ENCODE results near the gene MSMO1.

The MSMO1 gene

GRCh38 chr4:165345666-165346417, 18.4 kb downstream of the MSMO1 start:
- Histone ChIP-seq H3K36me3 (ENCODE audit: low read length) (peaks cover 21% of the 10 kb centered on the region), H3K9ac (ENCODE audit: low read length) (no peak overlapping the region), H3K27ac (ENCODE audit: low read depth, low read length) (no peak overlapping the region), H4K20me1 (ENCODE audit: low read depth, low read length) (peaks cover 10% of the 10 kb centered on the region), H3K4me2 (ENCODE audit: low read depth, low read length, poor library complexity, severe bottlenecking) (no peak overlapping the region), H3K27me3 (ENCODE audit: low read length) (no peaks in the 10 kb centered on the region), H3K79me2 (ENCODE audit: insufficient read depth, low read length) (no peaks in the 10 kb centered on the region), H2AFZ (ENCODE audit: low read depth, low read length, severe bottlenecking) (no peak overlapping the region), H3K9me2 (replicated peaks; ENCODE audit: insufficient read depth, low read length) (no peaks in the 10 kb centered on the region), H3K4me3 (ENCODE audit: insufficient read depth, low read length, poor library complexity, severe bottlenecking) (no peak overlapping the region), H3K9me3 (ENCODE audit: insufficient read depth, low read length) (no peaks in the 10 kb centered on the region), H3F3A (ENCODE audit: insufficient read depth) (peaks cover 31% of the 10 kb centered on the region; the same call in 1 of the 2 replicates)
- no peak for TF ChIP-seq CTCF (IDR thresholded peaks at IDR 0.05; ENCODE audit: insufficient read depth, low read length, poor library complexity, severe bottlenecking)
- TF ChIP-seq EZH2phosphoT487 (conservative IDR thresholded peaks at IDR 0.05; ENCODE audit: low read length): no peak

GRCh38 chr4:165347647-165348569, 20.4 kb downstream of the MSMO1 start:
- Histone ChIP-seq H3K4me2 (ENCODE audit: low read depth, low read length, poor library complexity, severe bottlenecking) (no peak overlapping the region), H3K9me2 (replicated peaks; ENCODE audit: insufficient read depth, low read length) (no peaks in the 10 kb centered on the region), H4K20me1 (ENCODE audit: low read depth, low read length) (no peaks in the 10 kb centered on the region), H2AFZ (ENCODE audit: low read depth, low read length, severe bottlenecking) (no peak overlapping the region), H3K9ac (ENCODE audit: low read length) (no peak overlapping the region), H3K79me2 (ENCODE audit: insufficient read depth, low read length) (no peaks in the 10 kb centered on the region), H3F3A (ENCODE audit: insufficient read depth) (peaks cover 13% of the 10 kb centered on the region; the same call in 1 of the 2 replicates), H3K27ac (ENCODE audit: low read depth, low read length) (no peak overlapping the region), H3K4me3 (ENCODE audit: insufficient read depth, low read length, poor library complexity, severe bottlenecking) (no peak overlapping the region), H3K9me3 (ENCODE audit: insufficient read depth, low read length) (no peaks in the 10 kb centered on the region), H3K36me3 (ENCODE audit: low read length) (0 out of 2 replicates have a peak, but pooled peaks cover 3% of the 10 kb centered on the region), H3K27me3 (ENCODE audit: low read length) (no peaks in the 10 kb centered on the region)
- TF ChIP-seq CTCF (IDR thresholded peaks at IDR 0.05; ENCODE audit: insufficient read depth, low read length, poor library complexity, severe bottlenecking): no peak
- no peak for TF ChIP-seq EZH2phosphoT487 (conservative IDR thresholded peaks at IDR 0.05; ENCODE audit: low read length)

- no peaks in the 10 kb centered on the region for H3K9me2 ChIP-seq (replicated peaks; ENCODE audit: insufficient read depth, low read length)
- no peak overlapping the region for H3K27ac ChIP-seq (ENCODE audit: low read depth, low read length)
- H3K79me2 ChIP-seq (ENCODE audit: insufficient read depth, low read length): no peaks in the 10 kb centered on the region
- H3K4me2 ChIP-seq (ENCODE audit: low read depth, low read length, poor library complexity, severe bottlenecking): no peak overlapping the region
- no peak overlapping the region for H3K4me3 ChIP-seq (ENCODE audit: insufficient read depth, low read length, poor library complexity, severe bottlenecking)
- H3K27me3 ChIP-seq (ENCODE audit: low read length): no peaks in the 10 kb centered on the region
- no peaks in the 10 kb centered on the region for H3K9me3 ChIP-seq (ENCODE audit: insufficient read depth, low read length)
- TF ChIP-seq CTCF (IDR thresholded peaks at IDR 0.05; ENCODE audit: insufficient read depth, low read length, poor library complexity, severe bottlenecking) (peak; percentile 36), EZH2phosphoT487 (conservative IDR thresholded peaks at IDR 0.05; ENCODE audit: low read length) (no peak)
- H3K9ac ChIP-seq (ENCODE audit: low read length): no peak overlapping the region
- H2AFZ ChIP-seq (ENCODE audit: low read depth, low read length, severe bottlenecking): no peak overlapping the region
- no peaks in the 10 kb centered on the region for H3K36me3 ChIP-seq (ENCODE audit: low read length)
- no peaks in the 10 kb centered on the region for H3F3A ChIP-seq (ENCODE audit: insufficient read depth)
- no peaks in the 10 kb centered on the region for H4K20me1 ChIP-seq (ENCODE audit: low read depth, low read length)
Measured at GRCh38 chr4:165351359-165352130, 24.1 kb downstream of the MSMO1 start.
